H9 (cell line): ENCODE measurements around the gene HYI. TPM values are rescaled to one million over a fixed set of nuclear protein-coding genes. Genes with fewer than 3 reads are reported as not detected.

Experiments used
- DNase-seq: peaks from one replicate; pipeline ENCODE4 v3.0.0-alpha.2; 2017
- H2AFZ ChIP-seq: one replicate; pipeline ENCODE4 v1.6.1; 2013; ENCODE audit warnings: mild to moderate bottlenecking, low read length, control low read depth, moderate library complexity
- H2AK5ac ChIP-seq: 2 replicates; pipeline ENCODE4 v1.6.1; 2013; ENCODE audit warnings: low read length, control low read depth, mixed read lengths; ENCODE audit not compliant: insufficient read length
- H2BK120ac ChIP-seq: one replicate; pipeline ENCODE4 v1.6.1; 2013; ENCODE audit warnings: low read depth, mild to moderate bottlenecking, low read length, control low read depth, inconsistent platforms; ENCODE audit not compliant: poor library complexity, severe bottlenecking
- H2BK12ac ChIP-seq: 2 replicates; pipeline ENCODE4 v1.6.1; 2013; ENCODE audit warnings: low read length, control low read depth, mixed read lengths, low read depth; ENCODE audit not compliant: insufficient read length
- H2BK15ac ChIP-seq: 2 replicates; pipeline ENCODE4 v1.6.1; 2013; ENCODE audit warnings: low read depth, low read length, control low read depth
- H2BK20ac ChIP-seq: one replicate; pipeline ENCODE4 v1.6.1; 2013; ENCODE audit warnings: low read depth, mild to moderate bottlenecking, low read length, control low read depth, inconsistent platforms; ENCODE audit not compliant: poor library complexity, severe bottlenecking
- H2BK5ac ChIP-seq: 2 replicates; pipeline ENCODE4 v1.6.1; 2013; ENCODE audit warnings: low read length, control low read depth, mixed read lengths; ENCODE audit not compliant: insufficient read length
- H3K14ac ChIP-seq: 2 replicates; pipeline ENCODE4 v1.6.1; 2013; ENCODE audit warnings: low read length, control low read depth; ENCODE audit not compliant: insufficient read depth
- H3K18ac ChIP-seq: 2 replicates; pipeline ENCODE4 v1.6.1; 2013; ENCODE audit warnings: low read depth, mild to moderate bottlenecking, mixed read lengths, low read length, control low read depth; ENCODE audit not compliant: insufficient read length
- H3K23ac ChIP-seq: 2 replicates; pipeline ENCODE4 v1.6.1; 2013; ENCODE audit warnings: low read length, control low read depth, mixed read lengths, low read depth; ENCODE audit not compliant: insufficient read length
- H3K23me2 ChIP-seq: 2 replicates; pipeline ENCODE4 v1.6.1; 2013; ENCODE audit warnings: low read depth, mild to moderate bottlenecking, mixed read lengths, low read length, control low read depth; ENCODE audit not compliant: insufficient read length, poor library complexity, severe bottlenecking
- H3K27ac ChIP-seq: 2 replicates; pipeline ENCODE4 v1.5.1; 2013; ENCODE audit warnings: low read length, control low read depth, mixed read lengths, low read depth; ENCODE audit not compliant: insufficient read length
- H3K27me3 ChIP-seq: 2 replicates; pipeline ENCODE4 v1.6.1; 2013; ENCODE audit warnings: low read length, control low read depth, inconsistent platforms; ENCODE audit not compliant: insufficient read depth
- H3K4ac ChIP-seq: 2 replicates; pipeline ENCODE4 v1.6.1; 2013; ENCODE audit warnings: low read depth, mild to moderate bottlenecking, control low read depth, inconsistent platforms, low read length, moderate library complexity
- H3K4me1 ChIP-seq: 2 replicates; pipeline ENCODE4 v1.6.1; 2013; ENCODE audit warnings: low read length, control low read depth, inconsistent platforms; ENCODE audit not compliant: insufficient read depth
- H3K4me2 ChIP-seq: 2 replicates; pipeline ENCODE4 v1.6.1; 2013; ENCODE audit warnings: low read length, control low read depth, mixed read lengths; ENCODE audit not compliant: insufficient read length, insufficient read depth
- H3K56ac ChIP-seq: 2 replicates; pipeline ENCODE4 v1.6.1; 2013; ENCODE audit warnings: low read depth, mild to moderate bottlenecking, mixed read lengths, low read length, control low read depth; ENCODE audit not compliant: insufficient read length
- H3K79me1 ChIP-seq: 2 replicates; pipeline ENCODE4 v1.6.1; 2013; ENCODE audit warnings: low read depth, mild to moderate bottlenecking, moderate library complexity, low read length, control low read depth, inconsistent platforms; ENCODE audit not compliant: insufficient read depth, poor library complexity, severe bottlenecking
- H3K79me2 ChIP-seq: 2 replicates; pipeline ENCODE4 v1.6.1; 2013; ENCODE audit warnings: low read length, control low read depth, inconsistent platforms; ENCODE audit not compliant: insufficient read depth
- H3K9ac ChIP-seq: 2 replicates; pipeline ENCODE4 v1.6.1; 2013; ENCODE audit warnings: low read length, control low read depth, mixed read lengths; ENCODE audit not compliant: insufficient read length; ENCODE audit errors: extremely low read depth
- H3K9me3 ChIP-seq: one replicate; pipeline ENCODE4 v1.6.1; 2013; ENCODE audit warnings: low read depth, low read length, inconsistent platforms; ENCODE audit not compliant: control insufficient read depth
- H3T11ph ChIP-seq: one replicate; pipeline ENCODE4 v1.6.1; 2013; ENCODE audit warnings: mild to moderate bottlenecking, low read length, control low read depth, inconsistent platforms
- H4K20me1 ChIP-seq: one replicate; pipeline ENCODE4 v1.6.1; 2013; ENCODE audit not compliant: control insufficient read depth, insufficient read length, insufficient read depth
- H4K5ac ChIP-seq: 2 replicates; pipeline ENCODE4 v1.6.1; 2013; ENCODE audit warnings: low read depth, mild to moderate bottlenecking, mixed read lengths, low read length, control low read depth; ENCODE audit not compliant: insufficient read length
- H4K8ac ChIP-seq: replicated peaks from 2 replicates; pipeline ENCODE4 v1.6.1; 2013; ENCODE audit warnings: low read length, control low read depth, mixed read lengths, low read depth; ENCODE audit not compliant: insufficient read length
- H4K91ac ChIP-seq: 2 replicates; pipeline ENCODE4 v1.6.1; 2013; ENCODE audit warnings: low read depth, mild to moderate bottlenecking, moderate library complexity, mixed read lengths, low read length, control low read depth; ENCODE audit not compliant: insufficient read length
- H3K27ac Mint-ChIP-seq, 3 experiments: 2 replicates in 2 of 3; 3 replicates in 1 of 3; pipeline ENCODE4 v1.8.0; 2020 to 2021; ENCODE audit warnings: mixed read lengths in 3 of 3, mild to moderate bottlenecking in 1 of 3, moderate library complexity in 1 of 3
- H3K27me3 Mint-ChIP-seq: 2 replicates; pipeline ENCODE4 v1.8.0; 2021; ENCODE audit warnings: low read depth, mild to moderate bottlenecking, moderate library complexity, mixed read lengths
- H3K36me3 Mint-ChIP-seq, 3 experiments: 2 replicates in 2 of 3; 3 replicates in 1 of 3; pipeline ENCODE4 v1.8.0; 2020 to 2021; ENCODE audit warnings: low read depth in 3 of 3, mixed read lengths in 3 of 3; ENCODE audit not compliant: insufficient read depth in 1 of 3
- H3K4me1 Mint-ChIP-seq, 2 experiments: 2 replicates each; pipeline ENCODE4 v1.8.0; 2020; ENCODE audit warnings: mixed read lengths in 2 of 2
- H3K4me3 Mint-ChIP-seq, 2 experiments: 2 replicates in 1 of 2; 3 replicates in 1 of 2; pipeline ENCODE4 v1.8.0; 2020 to 2021; ENCODE audit warnings: mild to moderate bottlenecking in 2 of 2, mixed read lengths in 2 of 2, moderate library complexity in 1 of 2
- H3K9me3 Mint-ChIP-seq, 2 experiments: 2 replicates in 1 of 2; 3 replicates in 1 of 2; pipeline ENCODE4 v1.8.0; 2020; ENCODE audit warnings: mild to moderate bottlenecking in 2 of 2, mixed read lengths in 2 of 2, moderate library complexity in 1 of 2
- CTCF ChIP-seq: fragments of 200-600 bp; sonication (generic); conservative IDR thresholded peaks from 3 replicates; pipeline ENCODE4 v1.8.0; 2021; ENCODE audit warnings: antibody characterized with exemption, mild to moderate bottlenecking
- WGBS: extraction: QIAGEN DNeasy Blood & Tissue Kit; methylation state at CpG from one replicate; pipeline ENCODE4 v1.1.7; 2013; ENCODE audit warnings: missing lambda C conversion rate, low lambda C conversion rate, mixed read lengths; ENCODE audit not compliant: insufficient read length; ENCODE audit errors: extremely low coverage; 5-methylcytosine and 5-hydroxymethylcytosine counted together
- total RNA-seq: library from RNA; stranded (reverse); gene quantifications from 2 replicates; pipeline ENCODE4 v1.2.1, GENCODE V29; 2021

The HYI gene
- total RNA-seq, 1 experiment from 2014 or later = 16.1 TPM

- Histone ChIP-seq H4K5ac (no peak overlapping the region), H2BK120ac (no peak overlapping the region), H2AFZ (no peak overlapping the region), H3T11ph (no peak overlapping the region), H3K4me1 (no peaks in the 10 kb centered on the region), H2AK5ac (no peak overlapping the region), H3K79me1 (no peaks in the 10 kb centered on the region), H3K56ac (no peak overlapping the region), H4K91ac (no peak overlapping the region), H2BK12ac (no peak overlapping the region), H3K14ac (no peak overlapping the region), H3K23ac (no peak overlapping the region), H4K8ac (no peak overlapping the region), H3K4ac (no peak overlapping the region), H3K27me3 (no peaks in the 10 kb centered on the region), H3K18ac (no peak overlapping the region), H3K27ac (no peak overlapping the region), H2BK5ac (no peak overlapping the region), H3K4me2 (no peak overlapping the region), H3K23me2 (no peaks in the 10 kb centered on the region), H2BK15ac (no peak overlapping the region), H3K79me2 (no peaks in the 10 kb centered on the region), H3K9ac (no peak overlapping the region), H3K9me3 (no peaks in the 10 kb centered on the region), H4K20me1 (no peaks in the 10 kb centered on the region), H2BK20ac (no peak overlapping the region)
- Mint-ChIP-seq H3K27ac (no peak overlapping the region), H3K27me3 (no peaks in the 10 kb centered on the region), H3K36me3 (peaks cover 29 to 75% (median 64%) of the 10 kb centered on the region in 3 experiments; a peak in 6 of 7 replicates), H3K4me1 (peaks cover 0 to 4% of the 10 kb centered on the region in 2 experiments; a peak in 2 of 4 replicates), H3K9me3 (no peaks in the 10 kb centered on the region), H3K4me3 (no peak overlapping the region; a peak in 1 of 5 replicates)
- TF ChIP-seq CTCF = no peak
- no CpG with 5 or more reads among the region's 4 CpGs for WGBS
- DNase-seq = peak; percentile 21
Measured at GRCh38 chr1:43446388-43446740, 7.4 kb downstream of the HYI start.
